Measurements from ENCODE around the gene ABCA4. TPM values are rescaled to one million over a fixed set of nuclear protein-coding genes. Genes with fewer than 3 reads are reported as not detected.
A peak's percentile ranks its signal among the peaks of the same experiment; 100 is the strongest.

ABCA4 gene
- total RNA-seq, 1 experiment from 2014 or later: 0.09 TPM

DNA sequence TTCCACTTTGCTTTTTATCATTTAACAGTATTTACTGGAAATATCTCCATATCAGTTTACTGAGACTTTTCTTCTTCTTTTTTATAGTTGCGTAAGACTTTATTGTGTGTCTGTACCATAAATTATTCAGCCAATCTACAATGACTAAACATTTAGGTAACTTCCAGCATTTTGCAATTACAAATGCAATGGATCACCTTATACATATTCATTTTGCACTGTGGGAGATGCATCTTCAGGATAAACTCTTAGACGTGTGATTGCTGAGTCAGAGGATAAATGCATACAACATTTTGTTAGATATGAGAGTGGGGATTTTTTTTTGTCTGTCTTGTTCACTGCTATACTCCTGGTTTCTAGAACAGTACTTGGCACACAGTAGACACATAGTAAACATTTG lies 116.0 kb downstream of the ABCA4 start:
- ChIA-PET POLR2A (no interaction called here), CTCF (no interaction called here)
- H3K36me3 Mint-ChIP-seq: no peaks in the 10 kb centered on the region
- peaks cover 2% of the 10 kb centered on the region; the same call in 1 of the 2 replicates for H3K4me1 Mint-ChIP-seq
- no peaks in the 10 kb centered on the region for H3K9me3 Mint-ChIP-seq
- H3K27me3 Mint-ChIP-seq (ENCODE audit: low read depth): peaks cover 20% of the 10 kb centered on the region
- TF ChIP-seq, protein P1, sequence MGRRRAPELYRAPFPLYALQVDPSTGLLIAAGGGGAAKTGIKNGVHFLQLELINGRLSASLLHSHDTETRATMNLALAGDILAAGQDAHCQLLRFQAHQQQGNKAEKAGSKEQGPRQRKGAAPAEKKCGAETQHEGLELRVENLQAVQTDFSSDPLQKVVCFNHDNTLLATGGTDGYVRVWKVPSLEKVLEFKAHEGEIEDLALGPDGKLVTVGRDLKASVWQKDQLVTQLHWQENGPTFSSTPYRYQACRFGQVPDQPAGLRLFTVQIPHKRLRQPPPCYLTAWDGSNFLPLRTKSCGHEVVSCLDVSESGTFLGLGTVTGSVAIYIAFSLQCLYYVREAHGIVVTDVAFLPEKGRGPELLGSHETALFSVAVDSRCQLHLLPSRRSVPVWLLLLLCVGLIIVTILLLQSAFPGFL (CRISPR knock-in tag; IDR thresholded peaks at IDR 0.05; ENCODE audit: borderline replicate concordance): no peak
- TF ChIP-seq JAZF1 (CRISPR knock-in tag; IDR thresholded peaks at IDR 0.05) (no peak), OVOL2 (CRISPR knock-in tag; IDR thresholded peaks at IDR 0.05; ENCODE audit: borderline replicate concordance) (no peak), TEAD4 (CRISPR knock-in tag; IDR thresholded peaks at IDR 0.05) (no peak), PRRX2 (CRISPR knock-in tag; IDR thresholded peaks at IDR 0.05) (no peak), SP1 (CRISPR knock-in tag; conservative IDR thresholded peaks at IDR 0.05) (no peak)
- TF ChIP-seq, protein P2, sequence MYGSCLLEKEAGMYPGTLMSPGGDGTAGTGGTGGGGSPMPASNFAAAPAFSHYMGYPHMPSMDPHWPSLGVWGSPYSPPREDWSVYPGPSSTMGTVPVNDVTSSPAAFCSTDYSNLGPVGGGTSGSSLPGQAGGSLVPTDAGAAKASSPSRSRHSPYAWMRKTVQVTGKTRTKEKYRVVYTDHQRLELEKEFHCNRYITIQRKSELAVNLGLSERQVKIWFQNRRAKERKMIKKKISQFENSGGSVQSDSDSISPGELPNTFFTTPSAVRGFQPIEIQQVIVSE (CRISPR knock-in tag; IDR thresholded peaks at IDR 0.05; ENCODE audit: borderline replicate concordance): no peak
- TF ChIP-seq, protein P3, sequence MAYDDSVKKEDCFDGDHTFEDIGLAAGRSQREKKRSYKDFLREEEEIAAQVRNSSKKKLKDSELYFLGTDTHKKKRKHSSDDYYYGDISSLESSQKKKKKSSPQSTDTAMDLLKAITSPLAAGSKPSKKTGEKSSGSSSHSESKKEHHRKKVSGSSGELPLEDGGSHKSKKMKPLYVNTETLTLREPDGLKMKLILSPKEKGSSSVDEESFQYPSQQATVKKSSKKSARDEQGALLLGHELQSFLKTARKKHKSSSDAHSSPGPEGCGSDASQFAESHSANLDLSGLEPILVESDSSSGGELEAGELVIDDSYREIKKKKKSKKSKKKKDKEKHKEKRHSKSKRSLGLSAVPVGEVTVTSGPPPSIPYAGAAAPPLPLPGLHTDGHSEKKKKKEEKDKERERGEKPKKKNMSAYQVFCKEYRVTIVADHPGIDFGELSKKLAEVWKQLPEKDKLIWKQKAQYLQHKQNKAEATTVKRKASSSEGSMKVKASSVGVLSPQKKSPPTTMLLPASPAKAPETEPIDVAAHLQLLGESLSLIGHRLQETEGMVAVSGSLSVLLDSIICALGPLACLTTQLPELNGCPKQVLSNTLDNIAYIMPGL (CRISPR knock-in tag; IDR thresholded peaks at IDR 0.05): no peak
- TF ChIP-seq, protein P4, sequence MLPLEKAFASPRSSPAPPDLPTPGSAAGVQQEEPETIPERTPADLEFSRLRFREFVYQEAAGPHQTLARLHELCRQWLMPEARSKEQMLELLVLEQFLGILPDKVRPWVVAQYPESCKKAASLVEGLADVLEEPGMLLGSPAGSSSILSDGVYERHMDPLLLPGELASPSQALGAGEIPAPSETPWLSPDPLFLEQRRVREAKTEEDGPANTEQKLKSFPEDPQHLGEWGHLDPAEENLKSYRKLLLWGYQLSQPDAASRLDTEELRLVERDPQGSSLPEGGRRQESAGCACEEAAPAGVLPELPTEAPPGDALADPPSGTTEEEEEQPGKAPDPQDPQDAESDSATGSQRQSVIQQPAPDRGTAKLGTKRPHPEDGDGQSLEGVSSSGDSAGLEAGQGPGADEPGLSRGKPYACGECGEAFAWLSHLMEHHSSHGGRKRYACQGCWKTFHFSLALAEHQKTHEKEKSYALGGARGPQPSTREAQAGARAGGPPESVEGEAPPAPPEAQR (CRISPR knock-in tag; IDR thresholded peaks at IDR 0.05): no peak
- TF ChIP-seq, protein P5, sequence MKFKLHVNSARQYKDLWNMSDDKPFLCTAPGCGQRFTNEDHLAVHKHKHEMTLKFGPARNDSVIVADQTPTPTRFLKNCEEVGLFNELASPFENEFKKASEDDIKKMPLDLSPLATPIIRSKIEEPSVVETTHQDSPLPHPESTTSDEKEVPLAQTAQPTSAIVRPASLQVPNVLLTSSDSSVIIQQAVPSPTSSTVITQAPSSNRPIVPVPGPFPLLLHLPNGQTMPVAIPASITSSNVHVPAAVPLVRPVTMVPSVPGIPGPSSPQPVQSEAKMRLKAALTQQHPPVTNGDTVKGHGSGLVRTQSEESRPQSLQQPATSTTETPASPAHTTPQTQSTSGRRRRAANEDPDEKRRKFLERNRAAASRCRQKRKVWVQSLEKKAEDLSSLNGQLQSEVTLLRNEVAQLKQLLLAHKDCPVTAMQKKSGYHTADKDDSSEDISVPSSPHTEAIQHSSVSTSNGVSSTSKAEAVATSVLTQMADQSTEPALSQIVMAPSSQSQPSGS (CRISPR knock-in tag; IDR thresholded peaks at IDR 0.05; ENCODE audit: borderline replicate concordance, low read depth): no peak
- TF ChIP-seq, protein P6, sequence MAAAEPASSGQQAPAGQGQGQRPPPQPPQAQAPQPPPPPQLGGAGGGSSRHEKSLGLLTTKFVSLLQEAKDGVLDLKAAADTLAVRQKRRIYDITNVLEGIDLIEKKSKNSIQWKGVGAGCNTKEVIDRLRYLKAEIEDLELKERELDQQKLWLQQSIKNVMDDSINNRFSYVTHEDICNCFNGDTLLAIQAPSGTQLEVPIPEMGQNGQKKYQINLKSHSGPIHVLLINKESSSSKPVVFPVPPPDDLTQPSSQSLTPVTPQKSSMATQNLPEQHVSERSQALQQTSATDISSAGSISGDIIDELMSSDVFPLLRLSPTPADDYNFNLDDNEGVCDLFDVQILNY (CRISPR knock-in tag; IDR thresholded peaks at IDR 0.05): no peak
- DNase-seq (ENCODE audit: low spot score) (no peak), ATAC-seq (no peak)
- H3K4me3 Mint-ChIP-seq: no peak overlapping the region
- H3K27ac Mint-ChIP-seq: no peak overlapping the region

DNA sequence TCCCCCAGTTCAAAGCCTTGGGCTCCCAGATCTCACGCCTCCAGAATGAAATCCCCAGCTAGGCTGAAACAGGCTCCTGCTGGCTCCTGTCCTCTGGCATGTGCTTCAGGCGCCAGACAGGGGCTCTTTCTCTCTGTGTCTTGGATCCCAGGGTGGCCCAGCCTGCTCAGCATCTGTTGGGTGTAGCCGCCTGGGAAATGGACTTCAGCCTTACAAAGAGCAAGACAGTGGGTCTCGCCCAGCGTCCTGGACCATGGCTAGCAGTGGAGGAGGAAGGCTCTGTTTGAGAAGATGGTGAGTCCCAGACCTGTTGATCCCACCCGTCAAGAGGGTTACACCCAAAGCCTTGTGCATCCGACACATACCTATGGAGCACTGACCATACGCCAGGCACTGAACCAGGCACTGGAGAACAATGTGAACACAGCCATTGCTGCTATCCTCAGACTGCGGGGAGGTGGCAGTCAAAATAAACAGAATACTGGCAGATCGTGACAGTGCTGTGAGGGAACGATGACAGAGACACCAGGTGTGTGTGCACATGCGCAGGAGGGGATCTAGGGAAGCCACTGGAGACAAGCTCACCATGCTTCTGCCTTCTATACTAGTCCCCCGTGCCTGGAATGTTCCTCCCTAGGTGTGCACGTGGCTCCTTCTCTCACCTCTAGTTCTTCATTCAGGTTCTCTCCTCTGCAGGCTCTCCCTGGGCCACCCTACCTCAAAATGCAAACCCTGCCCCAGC lies 118.7 kb downstream of the ABCA4 start:
- ChIA-PET POLR2A (no interaction called here), CTCF (interaction anchor here (1.1 to 1.3 kb wide), 2 partner anchors 22 to 37 kb away, joined by 3 read pairs; no protein-coding TSS in a partner anchor)
- ATAC-seq: peak; percentile 24

More for the DNA sequence above, 118.7 kb downstream of the ABCA4 start:
- no peak overlapping the region for H3K27ac Mint-ChIP-seq
- TF ChIP-seq NFE2L1 (CRISPR knock-in tag; IDR thresholded peaks at IDR 0.05): no peak
- TF ChIP-seq IRF2 (CRISPR knock-in tag; IDR thresholded peaks at IDR 0.05; ENCODE audit: borderline replicate concordance, low read depth): no peak
- TF ChIP-seq KAT7 (CRISPR knock-in tag; IDR thresholded peaks at IDR 0.05; ENCODE audit: borderline replicate concordance): no peak
- TF ChIP-seq, protein P7, sequence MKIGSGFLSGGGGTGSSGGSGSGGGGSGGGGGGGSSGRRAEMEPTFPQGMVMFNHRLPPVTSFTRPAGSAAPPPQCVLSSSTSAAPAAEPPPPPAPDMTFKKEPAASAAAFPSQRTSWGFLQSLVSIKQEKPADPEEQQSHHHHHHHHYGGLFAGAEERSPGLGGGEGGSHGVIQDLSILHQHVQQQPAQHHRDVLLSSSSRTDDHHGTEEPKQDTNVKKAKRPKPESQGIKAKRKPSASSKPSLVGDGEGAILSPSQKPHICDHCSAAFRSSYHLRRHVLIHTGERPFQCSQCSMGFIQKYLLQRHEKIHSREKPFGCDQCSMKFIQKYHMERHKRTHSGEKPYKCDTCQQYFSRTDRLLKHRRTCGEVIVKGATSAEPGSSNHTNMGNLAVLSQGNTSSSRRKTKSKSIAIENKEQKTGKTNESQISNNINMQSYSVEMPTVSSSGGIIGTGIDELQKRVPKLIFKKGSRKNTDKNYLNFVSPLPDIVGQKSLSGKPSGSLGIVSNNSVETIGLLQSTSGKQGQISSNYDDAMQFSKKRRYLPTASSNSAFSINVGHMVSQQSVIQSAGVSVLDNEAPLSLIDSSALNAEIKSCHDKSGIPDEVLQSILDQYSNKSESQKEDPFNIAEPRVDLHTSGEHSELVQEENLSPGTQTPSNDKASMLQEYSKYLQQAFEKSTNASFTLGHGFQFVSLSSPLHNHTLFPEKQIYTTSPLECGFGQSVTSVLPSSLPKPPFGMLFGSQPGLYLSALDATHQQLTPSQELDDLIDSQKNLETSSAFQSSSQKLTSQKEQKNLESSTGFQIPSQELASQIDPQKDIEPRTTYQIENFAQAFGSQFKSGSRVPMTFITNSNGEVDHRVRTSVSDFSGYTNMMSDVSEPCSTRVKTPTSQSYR (CRISPR knock-in tag; IDR thresholded peaks at IDR 0.05): no peak
- TF ChIP-seq FOXJ3 (CRISPR knock-in tag; IDR thresholded peaks at IDR 0.05; ENCODE audit: borderline replicate concordance): no peak
- TF ChIP-seq ZNF671 (CRISPR knock-in tag; IDR thresholded peaks at IDR 0.05): no peak
- no peak overlapping the region for H3K4me3 Mint-ChIP-seq
- no peaks in the 10 kb centered on the region for H3K27me3 Mint-ChIP-seq (ENCODE audit: low read depth)
- DNase-seq (ENCODE audit: low spot score): no peak
- H3K4me1 Mint-ChIP-seq: peaks cover 2% of the 10 kb centered on the region; the same call in 1 of the 2 replicates
- no peaks in the 10 kb centered on the region for H3K9me3 Mint-ChIP-seq
- H3K36me3 Mint-ChIP-seq: no peaks in the 10 kb centered on the region

Measured in WTC11 (cell line).